GM06990 (cell line): ENCODE results near the gene CRAMP1.

Experiments used
- DNase-seq: peaks from one replicate; pipeline ENCODE4 v3.0.0-alpha.2; 2011; ENCODE audit not compliant: insufficient read length; ENCODE audit errors: extremely low read depth
- H3K27me3 ChIP-seq: replicated peaks from 2 replicates; pipeline ENCODE4 v1.6.0; 2011; ENCODE audit warnings: low read length; ENCODE audit not compliant: control insufficient read depth, insufficient read depth
- H3K36me3 ChIP-seq: 2 replicates; pipeline ENCODE4 v1.5.1; 2011; ENCODE audit warnings: low read length; ENCODE audit not compliant: control insufficient read depth, insufficient read depth
- H3K4me3 ChIP-seq: replicated peaks from 2 replicates; pipeline ENCODE4 v1.5.1; 2011; ENCODE audit warnings: low read depth, mild to moderate bottlenecking, control low read depth, low read length
- CTCF ChIP-seq: IDR thresholded peaks from 2 replicates; pipeline ENCODE4 v1.5.1; 2011; ENCODE audit warnings: low read length, control low read depth, mild to moderate bottlenecking, inconsistent platforms; ENCODE audit not compliant: insufficient read depth, poor library complexity, severe bottlenecking

The CRAMP1 gene

GRCh38 chr16:1580256-1580655, 31.9 kb upstream of the CRAMP1 start:
- Histone ChIP-seq H3K36me3 (peaks cover 1% of the 10 kb centered on the region; the same call in 1 of the 2 replicates), H3K4me3 (no peak overlapping the region), H3K27me3 (no peaks in the 10 kb centered on the region)
- no peak for DNase-seq
- TF ChIP-seq CTCF = no peak

GRCh38 chr16:1580956-1581355, 31.2 kb upstream of the CRAMP1 start:
- DNase-seq = no peak
- H3K27me3 ChIP-seq = no peaks in the 10 kb centered on the region
- H3K4me3 ChIP-seq = no peak overlapping the region
- peaks cover 1% of the 10 kb centered on the region; the same call in 1 of the 2 replicates for H3K36me3 ChIP-seq
- no peak for TF ChIP-seq CTCF

GRCh38 chr16:1581804-1582203, 30.4 kb upstream of the CRAMP1 start:
- Histone ChIP-seq H3K4me3 (no peak overlapping the region), H3K27me3 (no peaks in the 10 kb centered on the region), H3K36me3 (peaks cover 1% of the 10 kb centered on the region; the same call in 1 of the 2 replicates)
- no peak for TF ChIP-seq CTCF
- DNase-seq = no peak

- no peak for TF ChIP-seq CTCF
- no peaks in the 10 kb centered on the region for H3K27me3 ChIP-seq
- no peak for DNase-seq
- no peak overlapping the region for H3K4me3 ChIP-seq
- H3K36me3 ChIP-seq = peaks cover 1% of the 10 kb centered on the region; the same call in 1 of the 2 replicates
Measured at GRCh38 chr16:1583180-1583579, 29.0 kb upstream of the CRAMP1 start.

GRCh38 chr16:1584926-1585484, 27.2 kb upstream of the CRAMP1 start:
- no peak overlapping the region for H3K4me3 ChIP-seq
- DNase-seq = no peak
- no peaks in the 10 kb centered on the region for H3K27me3 ChIP-seq
- no peak for TF ChIP-seq CTCF
- peaks cover 1% of the 10 kb centered on the region; the same call in 1 of the 2 replicates for H3K36me3 ChIP-seq

- Histone ChIP-seq H3K36me3 (no peaks in the 10 kb centered on the region), H3K27me3 (no peaks in the 10 kb centered on the region), H3K4me3 (no peak overlapping the region)
- no peak for TF ChIP-seq CTCF
- DNase-seq = no peak
Measured at GRCh38 chr16:1590366-1590765, 21.8 kb upstream of the CRAMP1 start.
